Lower leg skin (tissue), 3 donors: ENCODE data around the gene PCBP4.
"Not testable (repeated sequence)": the region's sequence is repeated elsewhere in the genome, so short reads cannot be mapped to it uniquely, and the experiment has no call there.

Experiments used
- POLR2A ChIP-seq, 2 donors: fragments of 450-650 bp; IDR thresholded peaks; one replicate each; pipeline ENCODE4 v1.6.1; 2016 to 2017; ENCODE audit warnings: antibody characterized with exemption in 2 of 2, mild to moderate bottlenecking in 1 of 2, moderate library complexity in 1 of 2
- TF ChIP-seq, protein P1 (sequence below), 3 donors: fragments of 450-650 bp; IDR thresholded peaks; one replicate each; pipeline ENCODE4 v1.5.1; 2016; ENCODE audit warnings: antibody characterized with exemption in 3 of 3, mild to moderate bottlenecking in 3 of 3, moderate library complexity in 2 of 3

DNA sequence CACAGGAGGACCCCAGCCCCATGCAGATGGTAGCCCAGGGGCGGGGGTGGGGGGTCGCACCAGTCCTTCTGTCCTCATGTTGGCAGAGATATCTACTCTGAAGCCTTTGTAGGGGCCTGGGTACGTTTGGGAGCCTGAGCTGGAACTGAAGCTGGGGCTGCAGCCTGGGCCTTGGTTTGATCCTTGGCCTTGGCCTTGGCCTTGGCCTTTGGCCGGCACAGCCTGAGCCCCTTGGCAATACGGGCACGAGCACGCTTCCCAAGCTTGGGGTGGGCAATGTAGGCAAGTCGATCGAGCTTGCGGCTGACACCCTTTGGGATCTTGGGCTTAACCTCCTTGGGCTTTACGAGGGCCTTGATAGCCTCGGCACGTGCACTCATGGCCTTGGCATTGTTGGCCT, 26.4 kb upstream of the PCBP4 start:
- not testable (repeated sequence) for TF ChIP-seq POLR2A (IDR thresholded peaks at IDR 0.05)
- TF ChIP-seq, protein P1, sequence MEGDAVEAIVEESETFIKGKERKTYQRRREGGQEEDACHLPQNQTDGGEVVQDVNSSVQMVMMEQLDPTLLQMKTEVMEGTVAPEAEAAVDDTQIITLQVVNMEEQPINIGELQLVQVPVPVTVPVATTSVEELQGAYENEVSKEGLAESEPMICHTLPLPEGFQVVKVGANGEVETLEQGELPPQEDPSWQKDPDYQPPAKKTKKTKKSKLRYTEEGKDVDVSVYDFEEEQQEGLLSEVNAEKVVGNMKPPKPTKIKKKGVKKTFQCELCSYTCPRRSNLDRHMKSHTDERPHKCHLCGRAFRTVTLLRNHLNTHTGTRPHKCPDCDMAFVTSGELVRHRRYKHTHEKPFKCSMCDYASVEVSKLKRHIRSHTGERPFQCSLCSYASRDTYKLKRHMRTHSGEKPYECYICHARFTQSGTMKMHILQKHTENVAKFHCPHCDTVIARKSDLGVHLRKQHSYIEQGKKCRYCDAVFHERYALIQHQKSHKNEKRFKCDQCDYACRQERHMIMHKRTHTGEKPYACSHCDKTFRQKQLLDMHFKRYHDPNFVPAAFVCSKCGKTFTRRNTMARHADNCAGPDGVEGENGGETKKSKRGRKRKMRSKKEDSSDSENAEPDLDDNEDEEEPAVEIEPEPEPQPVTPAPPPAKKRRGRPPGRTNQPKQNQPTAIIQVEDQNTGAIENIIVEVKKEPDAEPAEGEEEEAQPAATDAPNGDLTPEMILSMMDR (IDR thresholded peaks at IDR 0.05): not testable (repeated sequence)
